Stimulated activated CD8-positive, alpha-beta memory T cell treated with anti-CD3 and anti-CD28 coated beads, Interleukin-7, amount 100 ng/mL, for 1 hour (primary cell): Measurements from ENCODE around the gene MRPL48.
A peak's percentile ranks its signal among the peaks of the same experiment; 100 is the strongest.
"Not testable (repeated sequence)": the region's sequence is repeated elsewhere in the genome, so short reads cannot be mapped to it uniquely, and the experiment has no call there.

Experiments
- DNase-seq, 2 donors: peaks; one replicate each; pipeline ENCODE4 v3.0.0-alpha.2; 2020; ENCODE audit warnings: low read depth in 2 of 2

Gene MRPL48

DNA sequence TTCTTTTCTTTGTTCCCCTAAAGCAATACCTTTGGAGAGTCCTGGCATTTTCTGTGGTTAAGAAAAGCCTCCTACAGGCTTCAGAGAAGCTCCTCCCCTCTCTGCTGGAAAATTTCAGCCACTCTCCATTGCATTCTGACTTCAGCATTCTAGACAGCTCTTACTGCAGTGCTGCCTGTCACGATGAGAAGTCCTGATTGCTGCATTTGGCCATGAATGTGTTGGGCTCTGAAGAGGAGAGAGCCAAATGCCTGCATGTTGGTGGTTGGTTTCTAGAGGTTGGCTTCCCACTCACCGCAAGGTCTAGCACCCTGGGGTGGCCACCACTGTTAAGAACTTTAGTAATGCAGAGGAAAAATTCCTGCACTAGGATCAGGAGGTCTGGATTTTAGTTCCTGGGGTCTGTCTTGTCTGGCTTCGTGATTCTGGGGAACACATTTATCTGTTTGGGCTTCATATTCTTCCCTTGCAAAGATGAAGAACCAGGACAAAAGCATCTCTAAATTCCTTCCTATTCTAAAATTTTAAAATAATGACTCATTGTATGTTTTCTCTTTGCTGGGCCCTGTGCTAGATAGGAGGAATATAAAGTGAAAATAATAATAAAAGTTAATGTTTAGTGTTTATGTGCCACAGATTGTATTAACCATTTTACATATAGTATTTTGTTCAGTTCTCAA lies 50.9 kb downstream of the MRPL48 start:
- DNase-seq: no peak

DNA sequence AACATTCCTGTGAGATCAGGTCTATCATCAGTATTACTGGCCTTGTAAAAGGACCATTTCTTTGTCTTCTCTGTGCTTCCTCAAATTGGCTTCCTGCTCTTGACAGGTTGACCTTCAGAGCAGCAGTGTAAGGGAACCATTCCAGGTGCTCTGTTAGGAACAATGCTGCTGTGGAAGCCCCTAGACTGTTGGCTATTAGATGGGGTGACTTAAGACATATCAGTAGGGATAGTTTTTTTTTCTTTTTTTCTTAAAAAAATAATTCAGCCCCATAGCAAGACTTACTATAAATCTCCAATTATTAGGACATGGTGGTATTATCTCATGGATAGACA lies 51.4 kb downstream of the MRPL48 start:
- no peak for DNase-seq

DNA sequence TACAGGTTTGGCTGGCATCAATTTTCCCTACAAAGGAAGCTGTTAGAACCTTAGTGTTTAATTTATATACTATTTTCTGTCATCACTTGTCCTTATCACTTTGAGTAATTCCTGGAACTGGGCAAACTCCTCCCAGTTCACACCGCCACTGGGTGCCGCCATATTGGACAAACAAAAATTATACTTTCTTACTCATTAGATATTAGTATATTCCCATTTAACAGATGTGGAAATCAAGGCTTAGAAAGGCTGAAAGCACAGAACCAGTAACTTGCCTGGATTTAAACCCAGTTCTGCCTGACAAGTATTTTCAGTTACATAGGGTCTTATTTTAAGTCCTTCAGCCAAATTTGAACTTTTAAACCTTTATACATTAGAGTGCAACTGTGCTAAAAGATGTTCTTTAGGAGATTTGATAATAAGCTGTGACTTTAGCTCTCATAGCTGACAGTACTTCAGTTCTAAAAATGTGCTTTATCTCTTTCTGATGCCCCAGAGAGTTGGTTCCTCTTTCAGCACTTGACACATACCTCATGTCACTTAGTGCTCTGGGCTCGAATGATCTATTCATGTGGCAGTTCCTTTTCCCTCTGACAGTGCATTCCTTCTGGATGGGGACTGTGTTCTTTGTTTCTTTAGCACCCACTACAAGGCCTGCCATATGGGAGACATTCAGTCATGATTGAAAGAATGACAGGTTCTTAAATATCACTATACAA lies 63.5 kb downstream of the MRPL48 start:
- no peak for DNase-seq

DNA sequence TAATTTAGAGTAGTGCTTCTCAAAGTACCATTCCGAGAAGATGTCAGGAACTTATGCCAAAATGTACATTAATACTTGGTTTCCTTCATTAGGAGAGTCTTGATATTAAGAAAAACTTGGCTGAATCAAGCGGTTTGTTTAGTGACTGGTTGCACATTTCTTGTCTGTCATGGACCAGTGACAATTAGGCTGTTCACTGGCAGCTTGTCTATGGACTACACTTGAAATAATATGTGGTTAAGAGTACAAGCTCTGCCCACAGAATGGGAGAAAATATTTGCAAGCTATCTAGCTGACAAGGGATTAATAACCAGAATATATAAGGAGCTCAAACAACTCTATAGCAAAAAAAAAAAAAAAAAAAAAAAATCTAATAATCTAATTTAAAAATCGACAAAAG lies 64.4 kb downstream of the MRPL48 start:
- no peak for DNase-seq

DNA sequence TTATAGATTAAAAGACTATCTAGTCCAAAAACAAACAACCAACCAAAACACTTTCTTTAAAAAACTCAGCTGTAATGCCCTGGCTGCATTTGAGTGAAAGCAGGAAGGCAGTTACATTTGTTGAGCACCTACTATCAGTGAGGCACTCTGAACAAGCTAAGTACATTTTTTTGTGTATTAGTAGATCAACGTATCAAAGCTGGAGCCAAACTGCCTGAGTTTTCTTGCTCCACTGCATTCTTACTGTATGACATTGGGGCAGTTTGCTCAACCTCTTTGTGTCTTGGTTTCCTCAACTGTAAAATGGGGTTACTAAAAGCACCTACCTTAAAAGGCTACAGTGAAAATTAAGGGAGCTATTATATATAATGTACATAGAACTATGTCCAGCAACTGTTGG lies 67.0 kb downstream of the MRPL48 start:
- no peak for DNase-seq

DNA sequence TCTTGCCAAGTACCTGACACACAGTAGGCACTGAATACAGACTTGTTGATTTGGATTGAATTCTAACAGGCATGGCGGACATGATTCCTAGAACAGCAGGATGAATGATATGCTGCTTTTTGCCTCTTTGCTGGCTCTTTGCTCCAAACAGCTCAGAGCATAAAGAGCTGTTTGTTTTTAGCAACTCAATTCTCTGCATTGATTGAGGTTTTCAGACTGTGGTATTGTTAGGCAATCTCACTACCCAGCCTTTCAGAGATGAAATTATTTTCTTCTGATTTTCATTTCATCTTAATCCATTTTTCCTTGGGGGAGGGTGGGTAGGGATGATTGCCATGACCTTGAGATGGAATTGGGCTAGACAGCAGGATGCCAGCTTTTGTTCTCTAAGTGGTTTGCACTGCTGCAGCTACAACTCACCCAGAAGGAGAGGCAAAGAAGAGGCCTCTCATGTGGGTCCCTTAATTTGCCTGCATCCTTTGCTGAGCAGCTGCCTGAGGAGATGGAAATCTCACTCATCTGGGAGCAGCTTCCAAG lies 68.4 kb downstream of the MRPL48 start:
- DNase-seq: no peak

DNA sequence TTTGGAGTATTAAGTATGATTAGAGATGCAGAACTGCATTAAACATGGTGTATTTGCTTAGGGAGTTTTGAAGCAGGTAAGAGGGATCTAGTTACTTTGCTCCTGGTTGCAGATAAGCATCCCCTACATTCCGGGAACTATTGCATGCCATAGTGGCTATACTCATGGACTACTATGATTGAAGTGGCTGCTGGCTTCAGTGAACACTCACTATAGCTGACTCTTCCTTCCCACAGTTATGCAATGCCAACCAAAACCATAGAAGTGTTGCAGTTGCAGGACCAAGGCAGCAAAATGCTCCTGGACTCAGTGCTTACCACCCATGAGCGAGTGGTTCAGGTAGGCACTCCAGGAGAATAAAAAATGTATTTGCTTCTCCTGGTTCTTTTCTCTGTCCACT lies 72.0 kb downstream of the MRPL48 start:
- no peak for DNase-seq

DNA sequence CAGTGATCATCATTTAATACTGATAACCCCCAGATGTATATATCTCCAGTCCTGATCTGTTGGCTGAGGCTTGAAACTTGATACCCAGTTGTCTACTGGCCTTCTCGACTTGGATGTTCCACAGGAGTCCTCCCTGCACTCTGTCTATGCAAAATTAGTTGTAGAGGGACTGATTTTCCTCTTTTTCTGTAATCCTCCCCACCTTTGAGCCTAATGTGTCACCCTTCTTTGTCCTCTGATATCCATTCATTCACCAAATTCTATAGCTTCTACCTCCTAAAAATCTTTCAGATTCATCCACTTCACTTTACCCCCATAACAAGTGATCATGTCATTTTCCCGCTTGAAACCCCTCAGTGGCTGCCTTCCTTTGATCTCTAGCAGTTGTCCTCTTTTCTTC lies 72.5 kb downstream of the MRPL48 start:
- no peak for DNase-seq

DNA sequence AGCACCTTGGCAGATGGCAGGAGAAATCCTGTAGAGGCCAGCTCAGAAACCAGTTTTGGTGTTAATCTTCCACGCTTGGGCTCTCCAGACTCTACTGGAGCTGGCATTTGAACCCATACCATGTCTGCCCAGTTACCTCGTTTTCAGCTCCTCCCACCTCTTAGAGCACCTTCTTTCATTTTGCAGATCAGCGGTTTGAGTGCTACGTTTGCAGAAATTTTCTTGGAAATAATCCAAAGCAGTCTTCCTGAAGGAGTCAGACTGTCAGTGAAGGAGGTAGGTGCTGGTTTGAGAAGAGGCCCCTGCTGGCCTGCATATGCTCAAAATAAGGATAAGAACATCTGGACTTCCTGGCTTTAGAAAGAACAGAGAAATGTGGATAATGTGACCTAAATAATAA lies 75.3 kb downstream of the MRPL48 start:
- DNase-seq: no peak

DNA sequence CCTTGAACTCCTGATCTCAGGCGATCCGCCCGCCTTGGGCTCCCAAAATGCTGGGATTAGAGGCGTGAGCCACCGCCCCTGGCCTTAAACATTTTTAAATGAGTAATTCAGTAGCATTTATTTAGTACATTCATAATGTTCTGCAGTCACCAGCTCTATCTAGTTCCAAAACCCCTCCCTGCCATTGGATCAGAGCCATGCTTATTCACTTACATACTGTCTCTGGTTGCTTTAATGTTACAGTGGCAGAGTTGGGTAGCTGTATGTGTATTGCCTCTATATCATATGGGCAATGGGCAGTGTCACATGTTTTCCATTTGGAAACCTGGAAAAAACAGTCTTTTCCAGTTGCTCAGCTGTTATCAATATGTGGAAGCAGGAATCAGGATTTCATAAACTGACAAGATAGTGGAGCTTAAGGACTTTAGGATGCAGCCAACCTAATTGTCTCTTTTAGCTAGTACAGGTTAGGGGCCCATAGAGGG lies 78.5 kb downstream of the MRPL48 start:
- DNase-seq: no peak

DNA sequence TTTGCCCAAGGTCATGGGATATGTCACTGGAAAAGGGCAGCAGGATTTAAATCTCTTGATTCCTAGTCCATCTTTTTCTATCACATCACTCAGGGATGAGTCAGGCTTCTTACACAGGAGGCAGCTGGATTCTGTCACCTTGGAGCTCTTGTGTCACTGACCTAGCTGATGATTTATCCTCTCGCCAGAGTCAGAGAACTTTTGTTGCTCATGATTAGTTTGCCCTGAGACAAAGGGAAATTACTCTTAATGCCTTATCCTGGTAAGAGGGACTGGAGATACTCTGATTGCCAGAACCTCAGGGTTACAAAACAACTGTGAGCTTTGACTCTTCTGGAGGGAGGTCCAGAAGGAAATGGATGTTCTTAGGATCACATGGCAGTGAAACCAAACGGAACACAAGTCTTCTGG lies 78.9 kb downstream of the MRPL48 start:
- no peak for DNase-seq

DNA sequence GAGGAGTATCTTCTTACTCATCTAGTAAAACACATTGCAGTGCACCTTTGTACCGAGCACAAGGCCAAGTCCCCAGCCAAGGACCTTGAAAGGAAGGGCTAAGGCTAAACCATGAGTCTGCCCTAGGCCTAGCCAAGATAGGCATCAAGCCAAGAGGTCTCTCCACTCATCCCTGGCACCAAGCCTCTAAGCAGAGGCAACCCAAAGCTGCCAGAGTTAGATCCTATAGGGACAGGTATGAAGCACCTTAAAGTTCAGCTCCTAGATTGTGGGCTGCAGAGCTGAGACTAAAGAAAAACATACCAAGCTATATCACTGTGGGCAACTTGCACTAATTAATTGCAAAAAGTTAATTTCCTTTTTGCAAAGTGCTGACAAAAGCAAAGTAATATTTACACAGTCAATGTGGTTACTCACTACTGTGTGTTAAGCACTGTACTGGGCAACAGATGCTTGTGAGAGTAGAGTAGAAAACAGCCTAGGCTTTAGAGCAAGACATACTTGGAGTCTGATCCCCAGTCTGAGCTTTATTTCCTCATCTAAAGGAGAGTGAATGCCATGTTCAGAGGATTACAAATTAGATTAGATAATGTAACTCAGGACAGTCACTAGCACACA lies 81.8 kb downstream of the MRPL48 start:
- no peak for DNase-seq

DNA sequence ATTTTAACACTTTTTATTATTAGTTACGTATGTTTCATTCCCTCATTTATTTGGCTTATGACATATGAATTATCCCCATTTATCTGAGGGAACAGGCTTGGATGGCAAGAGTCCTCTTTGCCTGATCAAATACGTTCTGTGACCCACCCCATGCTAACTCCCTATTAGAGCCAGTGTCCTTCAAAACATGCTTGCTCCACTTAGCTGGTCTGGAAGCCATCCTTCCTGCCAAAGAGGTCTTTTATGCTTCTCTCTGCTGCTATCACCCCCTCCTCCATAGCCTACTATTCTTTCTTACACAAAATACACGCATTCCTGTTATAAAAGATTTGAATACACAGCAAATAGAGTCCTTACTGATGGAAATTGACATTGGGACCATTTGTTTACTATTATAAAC lies 82.6 kb downstream of the MRPL48 start:
- DNase-seq: no peak

DNA sequence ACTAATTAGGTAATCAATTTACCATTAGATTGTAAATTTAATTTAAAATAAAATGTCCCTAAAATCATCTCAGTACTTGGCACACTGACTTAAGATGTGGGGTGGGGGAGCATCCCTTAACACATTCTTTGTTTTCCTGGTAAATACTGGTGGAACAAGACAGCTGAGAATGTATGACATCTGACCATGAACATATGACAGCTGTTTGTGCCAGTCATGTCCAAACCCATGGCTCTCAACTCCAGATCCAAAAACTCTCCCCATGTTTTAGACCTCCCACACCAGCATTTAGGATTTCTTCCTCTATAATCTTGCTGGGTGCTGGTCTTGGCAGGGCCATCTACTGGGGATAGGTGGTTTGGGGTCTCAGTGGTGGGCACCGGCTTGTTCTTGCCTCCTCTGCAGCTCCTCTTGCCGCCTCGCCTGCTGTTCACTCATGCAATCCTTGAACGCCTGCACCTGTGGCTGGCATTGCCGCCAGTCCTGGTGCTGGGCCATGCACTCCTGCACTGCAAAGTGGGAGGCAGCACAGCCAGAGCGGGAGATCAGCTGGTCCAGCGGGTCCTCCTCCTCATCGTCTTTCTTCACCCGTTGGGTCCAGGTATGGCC lies 85.2 kb downstream of the MRPL48 start:
- no peak for DNase-seq

DNA sequence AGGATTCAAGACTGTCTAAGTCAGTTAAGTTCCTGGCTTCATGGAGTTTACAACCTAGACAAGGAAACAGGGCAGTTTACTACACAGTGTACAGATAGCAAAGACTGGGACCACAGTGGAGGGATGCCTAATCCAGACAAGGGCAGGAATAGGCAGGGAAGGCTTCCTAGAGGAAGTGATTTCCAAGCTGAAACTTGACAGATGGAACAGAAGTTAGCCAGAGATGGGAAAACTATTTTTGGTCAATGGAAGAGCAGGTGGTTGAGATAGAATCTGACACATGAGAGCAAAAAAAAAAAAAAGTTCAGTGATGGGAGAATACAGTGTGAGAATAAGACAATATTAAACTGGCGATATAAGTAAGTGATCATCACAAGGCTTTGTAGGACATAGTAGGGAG lies 87.7 kb downstream of the MRPL48 start:
- no peak for DNase-seq

DNA sequence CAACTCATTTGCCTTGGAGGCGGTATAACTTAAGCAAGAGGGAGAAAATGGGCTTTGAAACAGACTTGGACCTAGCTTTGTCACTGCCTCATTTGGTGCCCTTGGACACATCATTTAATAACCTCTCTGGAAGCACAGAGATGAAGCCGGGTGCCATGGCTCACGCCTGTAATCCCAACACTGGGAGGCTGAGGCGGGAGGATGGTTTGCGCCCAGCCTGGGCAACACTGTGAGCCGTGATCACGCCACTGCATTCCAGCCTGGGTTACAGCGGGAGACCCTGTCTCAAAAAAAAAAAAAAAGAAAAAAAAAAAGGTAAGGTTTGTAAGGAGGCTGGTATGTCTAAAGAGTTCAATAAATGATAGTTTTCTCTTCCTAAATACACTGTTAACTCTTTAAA lies 88.2 kb downstream of the MRPL48 start:
- no peak for DNase-seq

DNA sequence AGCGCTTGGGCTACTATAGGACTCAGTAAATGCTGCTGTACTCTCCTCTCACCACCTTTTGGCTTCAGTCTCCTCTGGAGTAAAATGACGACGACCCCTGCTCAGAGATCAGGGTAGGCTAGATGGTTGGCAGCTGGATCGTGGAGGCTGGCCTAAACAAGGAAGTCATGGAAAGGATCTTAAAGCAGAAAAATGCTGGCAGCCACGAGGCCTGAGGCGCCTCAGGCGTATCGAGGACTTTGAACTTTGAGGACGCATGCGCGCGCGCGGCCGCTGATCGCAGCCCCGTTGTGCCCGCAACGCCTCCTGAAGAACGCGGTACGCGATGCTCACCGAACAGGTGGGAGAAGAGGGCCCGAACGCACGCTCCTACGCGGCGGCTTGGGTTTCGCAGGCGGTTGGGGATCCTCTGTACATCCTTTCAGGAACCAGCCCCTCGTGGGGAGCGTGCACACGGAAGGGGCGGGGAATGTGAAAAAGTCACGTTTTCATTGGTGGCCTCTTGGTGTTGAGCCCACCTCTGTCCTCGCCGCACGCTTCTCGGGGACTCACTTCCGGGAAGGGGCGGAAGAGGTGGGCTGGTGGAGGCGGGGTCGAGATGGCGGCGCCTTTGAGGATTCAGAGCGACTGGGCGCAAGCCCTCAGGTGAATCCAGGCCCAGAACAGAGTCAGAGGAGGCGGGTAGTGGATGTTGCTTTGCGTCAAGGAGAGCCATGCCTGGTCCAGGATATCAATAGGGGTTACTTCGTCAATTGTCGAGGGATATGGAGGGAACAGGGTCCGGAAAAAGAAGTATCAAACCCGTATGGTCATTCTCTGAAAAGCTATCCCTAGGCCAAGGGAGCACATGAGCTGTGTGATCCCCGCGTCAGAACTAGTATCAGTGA lies 89.0 kb downstream of the MRPL48 start, which contains the start of the genes COA4 and PAAF1:
Gene COA4 (minus strand): TSS at position 423 of the 887 bp plus-strand sequence. CDS start 3,468 bp downstream, outside the sequence.
Gene PAAF1 (plus strand): TSS at position 576 of the 887 bp plus-strand sequence. CDS start 23 bp downstream, at position 599.
- DNase-seq: peak; percentile 78 to 84

DNA sequence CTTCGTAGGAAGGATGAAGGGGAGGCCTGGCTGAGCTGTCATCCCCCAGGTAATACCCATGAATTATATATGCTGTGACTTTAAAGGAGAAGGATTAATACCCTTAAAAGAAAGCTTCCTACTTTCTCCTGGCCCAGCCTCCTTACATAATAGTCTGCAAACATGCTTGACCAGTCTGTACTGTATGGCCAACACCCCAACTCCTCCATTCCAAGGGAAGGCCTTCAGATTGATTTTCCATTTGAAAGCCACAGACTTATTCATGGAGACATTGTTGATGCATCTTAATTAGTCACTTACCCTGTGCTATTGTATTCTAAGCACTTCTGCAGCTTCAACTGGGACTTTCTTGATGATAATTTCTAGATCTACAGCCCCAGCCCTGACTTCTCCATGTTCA lies 91.1 kb downstream of the MRPL48 start:
- DNase-seq: no peak

DNA sequence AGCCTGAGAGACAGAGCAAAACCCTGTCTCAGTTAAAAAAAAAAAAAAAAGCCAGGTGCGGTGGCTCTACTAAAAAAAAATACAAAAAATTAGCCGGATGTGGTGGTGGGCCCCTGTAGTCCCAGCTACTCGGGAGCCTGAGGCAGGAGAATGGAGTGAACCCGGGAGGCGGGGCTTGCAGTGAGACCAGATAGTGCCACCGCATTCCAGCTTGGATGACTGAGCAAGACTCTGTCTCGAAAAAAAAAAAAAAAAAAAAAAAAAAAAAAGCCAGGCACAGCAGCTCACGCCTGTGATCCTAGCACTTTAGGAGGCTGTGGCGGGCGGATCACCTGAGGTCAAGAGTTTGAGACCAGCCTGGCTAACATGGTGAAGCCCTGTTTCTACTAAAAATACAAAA lies 92.8 kb downstream of the MRPL48 start:
- not testable (repeated sequence) for DNase-seq

DNA sequence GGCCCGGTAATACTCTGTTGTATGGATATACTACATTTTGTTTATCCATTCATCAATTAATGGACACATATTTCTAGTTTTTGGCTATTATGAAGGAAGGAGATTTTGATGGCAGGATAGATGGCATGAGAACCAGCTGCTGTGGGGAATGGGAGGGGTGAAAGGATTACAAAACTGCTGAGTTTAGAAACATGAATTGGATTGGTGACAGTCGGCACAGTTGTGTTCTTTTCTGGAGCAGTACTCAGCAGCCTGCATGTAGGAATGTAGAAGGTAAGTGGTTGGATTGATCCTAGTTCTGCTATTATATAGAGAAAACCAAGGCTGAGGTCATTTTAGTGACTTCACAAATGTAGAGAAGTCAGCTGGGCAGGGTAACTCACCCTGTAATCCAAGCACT lies 96.2 kb downstream of the MRPL48 start:
- no peak for DNase-seq

DNA sequence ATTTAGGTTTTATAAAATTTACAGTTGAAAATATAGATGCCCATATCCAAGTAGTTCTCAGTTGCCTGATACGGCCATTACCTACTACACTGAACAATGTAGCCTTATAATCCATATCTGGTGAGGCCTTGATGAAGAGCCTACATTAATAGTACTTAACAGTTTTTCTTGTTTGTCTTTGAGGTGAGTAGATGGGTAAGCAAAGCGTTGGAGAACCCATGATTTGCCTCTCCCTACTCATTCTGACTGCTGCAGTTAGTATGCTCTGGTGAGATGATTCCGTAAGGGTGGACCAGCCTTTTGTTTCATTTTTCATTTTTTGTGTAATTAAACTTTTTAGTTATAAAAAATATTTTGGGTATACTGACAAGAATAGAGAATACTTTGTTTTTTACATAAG lies 100.6 kb downstream of the MRPL48 start:
- no peak for DNase-seq
